ENCODE results near the gene SCN1A. TPM values are rescaled to one million over a fixed set of nuclear protein-coding genes. Genes with fewer than 3 reads are reported as not detected.

The SCN1A gene
- total and polyA plus RNA-seq, 2 of the 8 experiments (the other 6 are each of a cell fraction or from before 2014, with no cell fraction given) = 0.18 to 1.9 TPM

DNA sequence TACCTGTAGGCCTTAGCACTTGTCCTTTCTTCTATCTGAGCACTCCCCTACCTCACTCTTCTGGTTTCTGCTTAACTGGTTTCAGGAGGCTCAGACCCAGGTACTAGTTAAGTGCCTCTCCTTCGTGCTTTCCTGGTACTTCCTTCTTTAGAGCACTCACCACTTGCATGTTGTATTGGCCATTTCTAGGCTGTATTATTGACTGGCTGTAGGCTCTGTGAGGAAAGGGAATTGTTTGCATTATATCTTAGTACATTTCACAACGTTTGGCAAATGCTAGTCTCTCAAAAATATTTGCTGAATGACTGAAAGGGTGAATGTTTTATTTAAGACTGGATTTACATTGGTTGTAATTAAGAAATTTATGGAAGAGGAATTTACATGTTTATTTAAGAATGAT lies 36.0 kb upstream of the SCN1A start:
- Histone ChIP-seq H3K9ac (replicated peaks in 1 of 4; ENCODE audit: extremely low read depth in 1 of 4, low read depth in 3 of 4, low read length in 3 of 4) (no peak overlapping the region), H3K4me2 (ENCODE audit: insufficient read depth in 1 of 2, low read depth in 2 of 2, low read length in 2 of 2) (no peak overlapping the region), H3K56ac (replicated peaks; ENCODE audit: insufficient read length, low read depth, low read length) (no peak overlapping the region), H3K27me3 (replicated peaks in 1 of 4; ENCODE audit: control insufficient read depth in 3 of 4, extremely low read depth in 1 of 4, insufficient read depth in 3 of 4, low read length in 3 of 4) (no peaks in the 10 kb centered on the region), H3K79me1 (ENCODE audit: low read depth, low read length) (no peaks in the 10 kb centered on the region), H2BK20ac (ENCODE audit: low read length) (no peak overlapping the region), H2BK15ac (ENCODE audit: low read length) (no peak overlapping the region), H3K18ac (ENCODE audit: extremely low read depth, low read length) (no peak overlapping the region), H4K5ac (ENCODE audit: insufficient read length, low read depth, low read length) (no peak overlapping the region), H4K91ac (replicated peaks; ENCODE audit: insufficient read length, low read length) (no peak overlapping the region), H2BK12ac (ENCODE audit: low read depth, low read length) (no peak overlapping the region), H2BK120ac (replicated peaks; ENCODE audit: low read depth, low read length) (no peak overlapping the region), H3K27ac (ENCODE audit: low read depth, low read length) (no peak overlapping the region), H2AK5ac (ENCODE audit: low read depth, low read length) (no peak overlapping the region), H4K8ac (ENCODE audit: extremely low read depth, insufficient read depth, low read length) (no peak overlapping the region), H3K14ac (ENCODE audit: insufficient read length) (no peak overlapping the region), H3K23me2 (ENCODE audit: low read depth, low read length) (no peaks in the 10 kb centered on the region), H3K4ac (replicated peaks; ENCODE audit: insufficient read length, low read depth, low read length) (no peak overlapping the region), H2BK5ac (ENCODE audit: low read depth, low read length) (no peak overlapping the region), H3K79me2 (ENCODE audit: control insufficient read depth in 1 of 2, insufficient read depth in 2 of 2, low read length in 2 of 2) (no peaks in the 10 kb centered on the region), H3K4me1 (replicated peaks in 1 of 4; ENCODE audit: control insufficient read depth in 3 of 4, insufficient read depth in 4 of 4, low read length in 3 of 4) (no peaks in the 10 kb centered on the region), H3K36me3 (ENCODE audit: control insufficient read depth in 2 of 4, insufficient read depth in 4 of 4, low read length in 3 of 4) (no peaks in the 10 kb centered on the region), H4K20me1 (replicated peaks in 1 of 2; ENCODE audit: control insufficient read depth in 1 of 2, insufficient read depth in 2 of 2, low read length in 2 of 2) (no peaks in the 10 kb centered on the region), H2AFZ (ENCODE audit: low read length) (no peak overlapping the region), H3K9me3 (ENCODE audit: insufficient read depth in 2 of 2, low read depth in 1 of 2, low read length in 1 of 2) (no peaks in the 10 kb centered on the region), H3K4me3 (ENCODE audit: extremely low read depth in 1 of 4, insufficient read depth in 2 of 4, low read depth in 3 of 4, low read length in 4 of 4) (no peak overlapping the region), H3K23ac (ENCODE audit: insufficient read length) (no peak overlapping the region)
- no peak for FAIRE-seq
- 68% methylated on average over 2 of the region's 2 CpGs; no CpG with 5 or more reads in 1 of the 2 experiments for WGBS, 2 experiments (ENCODE audit: extremely low coverage in 1 of 2, insufficient coverage in 1 of 2, insufficient read length in 1 of 2, insufficient replicate concordance in 2 of 2, low coverage in 1 of 2, low lambda C conversion rate in 2 of 2, missing lambda C conversion rate in 1 of 2)
- POLR2A ChIA-PET (ENCODE audit: partially characterized antibody) = no interaction called here
- TF ChIP-seq GABPA (IDR thresholded peaks at IDR 0.05; ENCODE audit: borderline replicate concordance, insufficient read depth, low read length) = no peak
- no peak for TF ChIP-seq ATF3 (IDR thresholded peaks at IDR 0.05; ENCODE audit: insufficient read depth, low read depth, low read length)
- TF ChIP-seq TCF12 (IDR thresholded peaks at IDR 0.05; ENCODE audit: low read depth, low read length) = no peak
- TF ChIP-seq SP2 (IDR thresholded peaks at IDR 0.05; ENCODE audit: low read length) = no peak
- no peak for TF ChIP-seq NRF1 (IDR thresholded peaks at IDR 0.05; ENCODE audit: low read depth, low read length)
- no peak for TF ChIP-seq TAF7 (optimal IDR thresholded peaks at IDR 0.05; ENCODE audit: borderline replicate concordance, low read depth, low read length)
- TF ChIP-seq SP1 (IDR thresholded peaks at IDR 0.05; ENCODE audit: low read depth, low read length) = no peak
- TF ChIP-seq RAD21 (IDR thresholded peaks at IDR 0.05 in 1 of 2, conservative IDR thresholded peaks at IDR 0.05 in 1 of 2; ENCODE audit: low read depth in 2 of 2, low read length in 2 of 2) = no peak
- CTCF ChIA-PET (ENCODE audit: partially characterized antibody) = interaction anchor here (1.0 kb wide), 1 partner anchor 17 kb away, joined by 3 read pairs; no protein-coding TSS in a partner anchor
- no peak for DNase-seq (ENCODE audit: low read depth in 1 of 2, low spot score in 2 of 2)
